ENCODE data around the gene CACUL1.
A peak's percentile ranks its signal among the peaks of the same experiment; 100 is the strongest.
"Not testable (repeated sequence)": the region's sequence is repeated elsewhere in the genome, so short reads cannot be mapped to it uniquely, and the experiment has no call there.

The CACUL1 gene

GRCh38 chr10:118754556-118755423 is at the start of gene CACUL1:
Gene CACUL1, minus strand, starts transcription at chr10:118754970. Its CDS starts 208 bp downstream, at chr10:118754762.
- peaks cover 45% of the 10 kb centered on the region for H3K4me1 Mint-ChIP-seq (ENCODE audit: low read depth)
- H3K36me3 Mint-ChIP-seq: peaks cover 4% of the 10 kb centered on the region
- no peaks in the 10 kb centered on the region for H3K27me3 Mint-ChIP-seq
- H3K9me3 Mint-ChIP-seq (ENCODE audit: low read depth): no peaks in the 10 kb centered on the region
- peak within 1 kb of the TSS; percentile 93 for H3K4me3 Mint-ChIP-seq
- H3K27ac Mint-ChIP-seq: peak within 1 kb of the TSS; percentile 85

GRCh38 chr10:118804262-118804773 is 49.5 kb upstream of the CACUL1 start:
- Mint-ChIP-seq H3K4me1 (ENCODE audit: low read depth) (no peaks in the 10 kb centered on the region), H3K36me3 (no peaks in the 10 kb centered on the region), H3K27me3 (no peaks in the 10 kb centered on the region), H3K9me3 (ENCODE audit: low read depth) (no peaks in the 10 kb centered on the region), H3K27ac (no peak overlapping the region), H3K4me3 (no peak overlapping the region)

- no peak overlapping the region for H3K27ac Mint-ChIP-seq
- no peaks in the 10 kb centered on the region for H3K36me3 Mint-ChIP-seq
- no peaks in the 10 kb centered on the region for H3K4me1 Mint-ChIP-seq (ENCODE audit: low read depth)
- H3K27me3 Mint-ChIP-seq: no peaks in the 10 kb centered on the region
- H3K4me3 Mint-ChIP-seq: no peak overlapping the region
- no peaks in the 10 kb centered on the region for H3K9me3 Mint-ChIP-seq (ENCODE audit: low read depth)
Observed at GRCh38 chr10:118802126-118802793, 47.5 kb upstream of the CACUL1 start.

- H3K27ac Mint-ChIP-seq: no peak overlapping the region
- H3K27me3 Mint-ChIP-seq: no peaks in the 10 kb centered on the region
- no peak overlapping the region for H3K4me3 Mint-ChIP-seq
- H3K9me3 Mint-ChIP-seq (ENCODE audit: low read depth): no peaks in the 10 kb centered on the region
- no peaks in the 10 kb centered on the region for H3K4me1 Mint-ChIP-seq (ENCODE audit: low read depth)
- H3K36me3 Mint-ChIP-seq: no peaks in the 10 kb centered on the region
Observed at GRCh38 chr10:118800920-118801319, 46.1 kb upstream of the CACUL1 start.

- Mint-ChIP-seq H3K4me1 (ENCODE audit: low read depth) (no peaks in the 10 kb centered on the region), H3K4me3 (no peak overlapping the region), H3K36me3 (no peaks in the 10 kb centered on the region), H3K27me3 (peaks cover 2% of the 10 kb centered on the region), H3K9me3 (ENCODE audit: low read depth) (no peaks in the 10 kb centered on the region), H3K27ac (no peak overlapping the region)
Observed at GRCh38 chr10:118799777-118800176, 45.0 kb upstream of the CACUL1 start.

- H3K27ac Mint-ChIP-seq: no peak overlapping the region
- no peak overlapping the region for H3K4me3 Mint-ChIP-seq
- H3K36me3 Mint-ChIP-seq: no peaks in the 10 kb centered on the region
- H3K9me3 Mint-ChIP-seq (ENCODE audit: low read depth): no peaks in the 10 kb centered on the region
- peaks cover 2% of the 10 kb centered on the region for H3K27me3 Mint-ChIP-seq
- no peaks in the 10 kb centered on the region for H3K4me1 Mint-ChIP-seq (ENCODE audit: low read depth)
Observed at GRCh38 chr10:118798231-118798662, 43.5 kb upstream of the CACUL1 start.

GRCh38 chr10:118794971-118795370 is 40.2 kb upstream of the CACUL1 start:
- H3K4me3 Mint-ChIP-seq; H3K36me3 Mint-ChIP-seq; H3K27ac Mint-ChIP-seq; H3K27me3 Mint-ChIP-seq; H3K4me1 Mint-ChIP-seq (ENCODE audit: low read depth); H3K9me3 Mint-ChIP-seq (ENCODE audit: low read depth): not testable (repeated sequence)

GRCh38 chr10:118793545-118793944 is 38.8 kb upstream of the CACUL1 start:
- Mint-ChIP-seq H3K27me3 (peaks cover 2% of the 10 kb centered on the region), H3K36me3 (no peaks in the 10 kb centered on the region), H3K27ac (no peak overlapping the region), H3K9me3 (ENCODE audit: low read depth) (no peaks in the 10 kb centered on the region), H3K4me1 (ENCODE audit: low read depth) (no peaks in the 10 kb centered on the region), H3K4me3 (no peak overlapping the region)

GRCh38 chr10:118792526-118792925 is 37.8 kb upstream of the CACUL1 start:
- peaks cover 2% of the 10 kb centered on the region for H3K27me3 Mint-ChIP-seq
- H3K4me3 Mint-ChIP-seq: no peak overlapping the region
- H3K4me1 Mint-ChIP-seq (ENCODE audit: low read depth): no peaks in the 10 kb centered on the region
- no peaks in the 10 kb centered on the region for H3K9me3 Mint-ChIP-seq (ENCODE audit: low read depth)
- H3K27ac Mint-ChIP-seq: no peak overlapping the region
- H3K36me3 Mint-ChIP-seq: no peaks in the 10 kb centered on the region

- H3K4me3 Mint-ChIP-seq: no peak overlapping the region
- no peaks in the 10 kb centered on the region for H3K36me3 Mint-ChIP-seq
- no peak overlapping the region for H3K27ac Mint-ChIP-seq
- H3K4me1 Mint-ChIP-seq (ENCODE audit: low read depth): no peaks in the 10 kb centered on the region
- no peaks in the 10 kb centered on the region for H3K9me3 Mint-ChIP-seq (ENCODE audit: low read depth)
- peaks cover 1% of the 10 kb centered on the region for H3K27me3 Mint-ChIP-seq
Observed at GRCh38 chr10:118790058-118790457, 35.3 kb upstream of the CACUL1 start.

- Mint-ChIP-seq H3K27ac (no peak overlapping the region), H3K36me3 (no peaks in the 10 kb centered on the region), H3K27me3 (peaks cover 3% of the 10 kb centered on the region), H3K9me3 (ENCODE audit: low read depth) (no peaks in the 10 kb centered on the region), H3K4me1 (ENCODE audit: low read depth) (no peaks in the 10 kb centered on the region), H3K4me3 (no peak overlapping the region)
Observed at GRCh38 chr10:118785551-118785950, 30.8 kb upstream of the CACUL1 start.

GRCh38 chr10:118783776-118784545 is 29.2 kb upstream of the CACUL1 start:
- no peaks in the 10 kb centered on the region for H3K4me1 Mint-ChIP-seq (ENCODE audit: low read depth)

GRCh38 chr10:118782916-118783465 is 28.2 kb upstream of the CACUL1 start:
- H3K4me3 Mint-ChIP-seq; H3K4me1 Mint-ChIP-seq (ENCODE audit: low read depth); H3K27me3 Mint-ChIP-seq; H3K9me3 Mint-ChIP-seq (ENCODE audit: low read depth); H3K27ac Mint-ChIP-seq; H3K36me3 Mint-ChIP-seq: not testable (repeated sequence)

More at GRCh38 chr10:118783776-118784545, 29.2 kb upstream of the CACUL1 start:
- H3K27me3 Mint-ChIP-seq: peaks cover 3% of the 10 kb centered on the region
- H3K9me3 Mint-ChIP-seq (ENCODE audit: low read depth): no peaks in the 10 kb centered on the region
- no peaks in the 10 kb centered on the region for H3K36me3 Mint-ChIP-seq
- peak overlapping the region; percentile 77 for H3K4me3 Mint-ChIP-seq
- no peak overlapping the region for H3K27ac Mint-ChIP-seq

- H3K27me3 Mint-ChIP-seq: peaks cover 3% of the 10 kb centered on the region
- H3K9me3 Mint-ChIP-seq (ENCODE audit: low read depth): peaks cover 5% of the 10 kb centered on the region
- H3K27ac Mint-ChIP-seq: no peak overlapping the region
- H3K36me3 Mint-ChIP-seq: peaks cover 5% of the 10 kb centered on the region
- no peak overlapping the region for H3K4me3 Mint-ChIP-seq
- H3K4me1 Mint-ChIP-seq (ENCODE audit: low read depth): no peaks in the 10 kb centered on the region
Observed at GRCh38 chr10:118781541-118781940, 26.8 kb upstream of the CACUL1 start.
